Spinal cord (tissue), 10 donors: ENCODE data around the gene TAF1C. TPM values are rescaled to one million over a fixed set of nuclear protein-coding genes. Genes with fewer than 3 reads are reported as not detected.

ENCODE experiments used
- DNase-seq, 6 donors: peaks; one replicate each; pipeline versions ENCODE4 v3.0.0 to v3.0.0-alpha.2; 2013 to 2015; ENCODE audit warnings: low spot score in 6 of 6, low read depth in 4 of 6
- H3K27ac ChIP-seq: one replicate; pipeline ENCODE4 v1.5.1; 2013; ENCODE audit warnings: low read depth, low read length, control low read depth
- H3K27me3 ChIP-seq: one replicate; pipeline ENCODE4 v1.6.1; 2013; ENCODE audit warnings: low read length; ENCODE audit not compliant: control insufficient read depth, insufficient read depth
- H3K36me3 ChIP-seq: one replicate; pipeline ENCODE4 v1.6.1; 2013; ENCODE audit warnings: low read length; ENCODE audit not compliant: control insufficient read depth, insufficient read depth
- H3K4me1 ChIP-seq: one replicate; pipeline ENCODE4 v1.6.1; 2013; ENCODE audit warnings: low read length; ENCODE audit not compliant: control insufficient read depth, insufficient read depth
- H3K4me3 ChIP-seq: one replicate; pipeline ENCODE4 v1.5.1; 2013; ENCODE audit warnings: low read depth, low read length, control low read depth
- H3K9me3 ChIP-seq: one replicate; pipeline ENCODE4 v1.6.1; 2013; ENCODE audit warnings: low read length; ENCODE audit not compliant: control insufficient read depth, insufficient read depth
- WGBS: methylation state at CpG from one replicate; pipeline ENCODE4 v1.1.5; 2013; ENCODE audit warnings: missing lambda C conversion rate; ENCODE audit not compliant: insufficient coverage; 5-methylcytosine and 5-hydroxymethylcytosine counted together
- polyA plus RNA-seq, 2 donors: library from polyadenylated mRNA; unstranded; fragments of 120-200 nt; gene quantifications; one replicate each; pipeline ENCODE4 v1.2.1, GENCODE V29; 2013; ENCODE audit not compliant: insufficient read length in 2 of 2
- total RNA-seq, 2 donors: library from RNA; depleted of rRNA in 1 of 2; stranded (reverse); fragments of 120-200 nt in 1 of 2; fragments of >200 nt in 1 of 2; gene quantifications; one replicate each; pipeline versions ENCODE4 v1.2.3 to v1.2.4, GENCODE V29; 2013 to 2014
- donor health status: healthy.

TAF1C gene
- total and polyA plus RNA-seq, 4 donors, result 14.9 to 64.9 (median 46.5) TPM

DNA sequence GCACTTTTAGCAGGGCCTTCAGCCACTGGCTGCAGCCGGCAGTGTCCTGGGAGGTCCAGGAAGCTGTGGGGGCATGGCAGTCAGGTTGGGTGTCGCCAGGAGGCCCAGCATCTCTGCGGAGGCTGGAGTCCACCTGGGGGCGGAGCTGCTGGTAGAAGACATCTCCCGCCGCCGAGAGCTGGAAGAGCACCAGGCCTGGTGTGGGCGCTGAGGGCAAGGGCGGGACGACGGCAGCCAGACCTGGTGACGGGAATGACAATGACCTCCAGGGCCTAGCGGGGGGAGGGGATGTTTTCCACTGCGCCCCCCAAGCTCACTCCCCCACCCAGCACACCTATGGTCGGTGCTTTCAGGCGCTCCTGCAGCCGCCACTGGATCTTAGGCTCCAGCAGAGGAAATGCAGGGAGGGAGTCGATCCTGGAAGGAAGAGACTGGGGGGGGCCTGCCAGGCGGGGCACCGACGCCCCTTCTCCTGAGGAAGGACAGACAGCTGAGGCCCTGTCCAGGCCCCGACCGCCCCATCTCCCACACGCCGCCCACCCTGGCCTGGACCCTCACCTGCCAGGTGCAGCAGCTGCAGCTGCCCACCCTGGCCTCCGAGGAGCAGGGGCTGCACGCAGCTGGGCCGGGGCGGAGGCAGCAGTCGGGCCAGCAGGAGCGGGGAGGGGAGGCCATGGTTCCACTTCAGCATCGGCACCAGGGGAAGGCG lies 7.1 kb downstream of the TAF1C start:
- 83% methylated on average over 21 of the region's 33 CpGs for WGBS
- Histone ChIP-seq H3K4me3 (no peak overlapping the region), H3K27me3 (no peaks in the 10 kb centered on the region), H3K36me3 (peaks cover 86% of the 10 kb centered on the region), H3K9me3 (no peaks in the 10 kb centered on the region), H3K4me1 (peaks cover 54% of the 10 kb centered on the region), H3K27ac (no peak overlapping the region)
- no peak for DNase-seq

DNA sequence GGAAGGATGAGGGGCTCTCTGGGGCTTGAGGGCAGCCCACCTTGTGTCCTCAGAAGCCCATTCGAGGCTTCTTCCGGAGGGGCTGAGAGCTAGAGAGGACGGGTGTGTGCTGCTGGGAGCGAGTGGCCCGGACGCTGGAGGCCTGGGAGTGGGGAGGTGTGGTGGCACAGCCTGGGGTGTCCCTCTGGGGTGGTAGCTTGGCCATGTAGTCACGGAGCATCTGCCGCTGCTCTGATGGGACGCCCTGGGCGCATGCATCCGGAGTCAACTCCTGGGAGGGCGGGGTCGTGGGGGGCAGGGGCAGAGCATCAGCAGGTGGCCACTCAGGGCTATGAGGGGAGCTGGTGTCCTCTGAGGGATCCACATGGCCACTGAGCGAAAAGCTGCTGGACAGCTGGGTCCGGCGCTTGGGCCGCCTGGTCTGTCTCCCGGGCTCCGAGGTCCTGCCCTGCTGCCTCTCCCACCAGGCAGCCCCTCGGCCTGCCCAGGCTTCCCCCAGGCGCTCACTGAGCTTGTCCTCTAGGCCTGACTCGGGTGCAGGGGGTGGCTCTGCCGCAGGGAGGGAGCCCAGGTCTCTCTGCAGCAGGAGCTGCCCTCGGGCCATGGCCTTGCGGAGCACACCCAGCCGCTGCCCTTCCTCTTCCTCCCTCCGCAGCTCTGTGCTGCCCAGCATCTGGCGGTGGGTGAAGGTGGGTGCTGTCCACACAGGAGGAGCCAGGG lies 7.8 kb downstream of the TAF1C start:
- Histone ChIP-seq H3K4me1 (peaks cover 47% of the 10 kb centered on the region), H3K27me3 (no peaks in the 10 kb centered on the region), H3K4me3 (no peak overlapping the region), H3K27ac (no peak overlapping the region), H3K9me3 (no peaks in the 10 kb centered on the region), H3K36me3 (peaks cover 79% of the 10 kb centered on the region)
- 95% methylated on average over 26 of the region's 28 CpGs for WGBS
- DNase-seq, result no peak

DNA sequence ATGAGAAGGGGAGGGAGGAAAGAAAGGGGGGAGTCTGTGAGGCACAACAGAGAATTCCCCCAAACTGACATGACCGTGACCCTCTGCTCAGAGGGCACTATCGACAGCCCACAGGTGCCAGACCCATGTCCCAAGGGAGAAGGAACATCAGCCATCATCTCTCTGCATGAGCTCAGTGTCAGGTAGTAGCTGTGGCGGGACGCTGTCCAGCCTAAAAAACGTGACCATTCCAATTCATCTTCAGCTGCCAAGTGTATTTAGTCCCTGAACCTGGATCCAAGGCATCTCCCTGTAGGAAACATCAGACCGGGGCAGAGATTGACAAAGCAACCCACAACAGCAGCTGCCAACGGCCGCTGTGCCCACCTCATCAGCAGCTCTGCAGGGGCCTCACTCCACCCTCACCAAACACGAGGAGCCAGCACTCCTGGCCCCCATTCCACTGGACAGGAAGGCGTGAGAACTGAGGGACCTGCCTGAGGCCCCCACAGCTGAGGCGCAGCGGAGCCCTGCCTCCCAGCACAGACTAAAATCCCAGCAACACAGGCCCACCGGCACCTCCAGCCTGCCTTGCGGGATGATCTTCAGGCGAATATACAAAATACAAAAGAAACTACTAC lies 8.6 kb downstream of the TAF1C start:
- no peak overlapping the region for H3K27ac ChIP-seq
- peaks cover 39% of the 10 kb centered on the region for H3K4me1 ChIP-seq
- 82% methylated on average over 15 of the region's 15 CpGs for WGBS

DNA sequence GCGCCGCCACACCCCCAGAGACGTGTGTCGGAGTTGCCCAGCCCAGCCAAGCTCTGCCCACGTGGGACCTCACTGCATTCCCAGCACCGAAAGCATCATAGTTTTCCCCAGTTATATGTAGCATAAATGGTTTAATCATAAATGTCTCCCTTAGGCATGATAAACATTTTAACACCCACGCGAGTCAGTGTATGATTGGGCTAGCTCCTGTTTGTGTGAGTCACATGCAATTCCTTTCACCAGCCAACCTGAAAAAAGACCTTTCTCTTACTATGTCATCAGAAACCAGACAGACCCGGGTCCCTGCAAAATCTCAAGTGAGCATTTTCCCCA lies 9.2 kb downstream of the TAF1C start:
- no peak overlapping the region for H3K4me3 ChIP-seq
- peaks cover 66% of the 10 kb centered on the region for H3K36me3 ChIP-seq
- no peaks in the 10 kb centered on the region for H3K27me3 ChIP-seq
- H3K9me3 ChIP-seq, result no peaks in the 10 kb centered on the region
- peak overlapping the region; percentile 73 for H3K27ac ChIP-seq
- DNase-seq, result no peak
- peaks cover 36% of the 10 kb centered on the region for H3K4me1 ChIP-seq
- 93% methylated on average over 3 of the region's 9 CpGs for WGBS

More for the DNA sequence above, 8.6 kb downstream of the TAF1C start:
- H3K27me3 ChIP-seq, result no peaks in the 10 kb centered on the region
- H3K4me3 ChIP-seq, result no peak overlapping the region
- no peaks in the 10 kb centered on the region for H3K9me3 ChIP-seq
- DNase-seq, result no peak
- peaks cover 71% of the 10 kb centered on the region for H3K36me3 ChIP-seq

DNA sequence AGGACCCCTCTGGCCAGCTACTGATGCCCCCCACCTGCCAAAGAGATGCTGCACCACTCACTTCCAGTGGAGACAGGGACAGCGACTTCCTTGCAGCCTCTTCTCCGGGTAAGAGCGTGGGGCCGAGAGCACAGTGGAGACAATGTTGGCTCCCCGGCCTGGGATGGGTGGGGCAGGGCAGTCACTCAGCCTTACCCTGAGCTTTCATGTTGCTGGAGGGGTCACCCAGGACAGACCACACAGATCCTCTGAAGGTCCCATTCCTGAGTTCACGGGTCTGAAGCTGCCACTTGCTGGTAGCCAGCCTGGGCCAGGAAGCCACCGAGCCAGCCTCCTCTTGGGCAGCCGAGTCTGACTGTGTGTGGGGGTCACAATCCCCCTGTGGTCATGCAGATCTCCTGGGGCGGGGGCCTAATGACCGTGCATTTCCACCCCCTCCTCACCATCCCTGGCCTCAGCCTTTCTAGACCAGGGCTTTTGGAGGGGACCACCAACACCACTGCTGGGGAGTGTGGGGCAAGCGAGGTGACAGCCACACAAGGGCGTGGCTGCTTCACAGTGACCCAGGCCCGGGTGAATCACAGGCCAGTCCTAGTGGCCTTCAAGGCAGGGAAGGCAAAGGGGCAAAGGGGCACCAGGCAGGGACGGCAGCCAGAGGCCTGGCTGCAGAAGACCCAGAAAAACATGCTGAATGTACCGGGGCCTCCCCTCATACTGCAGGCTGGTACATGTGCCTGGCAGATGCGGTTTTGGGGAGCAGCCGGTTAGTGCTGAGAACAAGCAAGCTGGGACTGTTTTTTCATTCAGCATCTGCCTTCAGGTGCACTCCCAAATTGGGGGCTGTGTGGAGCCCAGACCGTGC lies 10.4 kb downstream of the TAF1C start:
- H3K4me3 ChIP-seq, result no peak overlapping the region
- H3K4me1 ChIP-seq, result peaks cover 36% of the 10 kb centered on the region
- no peaks in the 10 kb centered on the region for H3K27me3 ChIP-seq
- 73% methylated on average over 17 of the region's 18 CpGs for WGBS
- no peaks in the 10 kb centered on the region for H3K9me3 ChIP-seq
- DNase-seq, result no peak
- peaks cover 54% of the 10 kb centered on the region for H3K36me3 ChIP-seq
- peak overlapping the region; percentile 73 for H3K27ac ChIP-seq

DNA sequence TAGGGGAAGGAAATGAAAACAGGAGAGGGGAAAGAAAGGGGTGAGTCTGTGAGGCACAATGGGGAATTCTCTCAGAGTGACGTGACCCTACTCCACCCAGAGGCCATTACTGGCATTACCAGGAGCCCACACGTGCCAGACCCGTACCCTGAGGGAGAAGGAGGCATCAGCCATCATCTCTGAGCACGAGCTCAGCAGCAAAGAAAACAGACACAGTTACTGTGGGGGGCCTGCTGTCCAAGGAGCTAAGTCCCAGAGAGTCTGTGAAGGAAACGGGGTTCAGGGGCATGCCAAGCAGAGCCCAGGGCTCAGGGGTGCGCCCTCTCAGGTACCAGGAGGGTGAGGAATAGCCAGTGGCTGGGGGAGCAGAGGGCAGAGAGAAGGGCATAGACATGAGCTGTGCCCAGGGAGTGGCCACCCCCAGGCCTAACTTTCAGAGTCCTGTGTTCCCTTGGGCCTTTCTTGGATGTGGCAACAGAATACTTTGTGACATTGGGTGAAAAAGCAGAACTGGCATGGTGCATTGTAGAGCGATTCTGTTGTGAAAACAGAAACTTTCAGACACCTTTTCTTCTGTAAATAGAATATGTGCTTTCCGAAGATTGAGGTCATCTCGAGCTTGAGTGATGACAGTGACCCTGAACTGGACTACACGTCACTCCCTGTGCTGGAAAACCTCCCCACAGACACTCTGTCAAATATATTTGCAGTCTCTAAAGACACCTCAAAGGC lies 11.3 kb downstream of the TAF1C start:
- Histone ChIP-seq H3K27me3 (no peaks in the 10 kb centered on the region), H3K4me3 (no peak overlapping the region), H3K36me3 (peaks cover 45% of the 10 kb centered on the region), H3K4me1 (peaks cover 36% of the 10 kb centered on the region), H3K27ac (no peak overlapping the region), H3K9me3 (no peaks in the 10 kb centered on the region)
- WGBS, result 70% methylated on average over 6 of the region's 10 CpGs
- peak in 4 of 6 donors; percentile 26 to 89 (median 64) for DNase-seq

DNA sequence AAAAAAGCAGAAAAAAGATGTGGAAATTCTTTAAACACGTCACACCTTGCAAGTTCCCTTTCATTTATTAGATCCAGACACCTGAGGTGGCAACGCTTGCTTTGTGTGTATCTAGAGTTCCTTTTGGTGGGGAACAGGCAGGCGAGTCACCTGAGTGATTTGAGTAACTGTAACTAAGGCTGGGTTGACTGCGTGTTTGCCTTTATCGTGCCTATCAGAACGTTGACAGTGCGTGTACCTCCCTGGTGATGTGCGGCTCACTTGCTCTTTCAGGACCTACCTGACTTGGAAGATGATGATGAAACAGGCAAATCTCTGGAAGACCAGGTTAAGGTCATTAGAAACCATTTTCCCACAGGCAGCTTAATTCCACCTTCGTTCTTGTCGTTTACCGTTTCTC lies 12.5 kb downstream of the TAF1C start:
- H3K9me3 ChIP-seq, result no peaks in the 10 kb centered on the region
- WGBS, result 87% methylated on average over 8 of the region's 11 CpGs
- H3K27ac ChIP-seq, result no peak overlapping the region
- no peak overlapping the region for H3K4me3 ChIP-seq
- H3K27me3 ChIP-seq, result no peaks in the 10 kb centered on the region
- peaks cover 34% of the 10 kb centered on the region for H3K36me3 ChIP-seq
- H3K4me1 ChIP-seq, result peaks cover 30% of the 10 kb centered on the region
- DNase-seq, result no peak

DNA sequence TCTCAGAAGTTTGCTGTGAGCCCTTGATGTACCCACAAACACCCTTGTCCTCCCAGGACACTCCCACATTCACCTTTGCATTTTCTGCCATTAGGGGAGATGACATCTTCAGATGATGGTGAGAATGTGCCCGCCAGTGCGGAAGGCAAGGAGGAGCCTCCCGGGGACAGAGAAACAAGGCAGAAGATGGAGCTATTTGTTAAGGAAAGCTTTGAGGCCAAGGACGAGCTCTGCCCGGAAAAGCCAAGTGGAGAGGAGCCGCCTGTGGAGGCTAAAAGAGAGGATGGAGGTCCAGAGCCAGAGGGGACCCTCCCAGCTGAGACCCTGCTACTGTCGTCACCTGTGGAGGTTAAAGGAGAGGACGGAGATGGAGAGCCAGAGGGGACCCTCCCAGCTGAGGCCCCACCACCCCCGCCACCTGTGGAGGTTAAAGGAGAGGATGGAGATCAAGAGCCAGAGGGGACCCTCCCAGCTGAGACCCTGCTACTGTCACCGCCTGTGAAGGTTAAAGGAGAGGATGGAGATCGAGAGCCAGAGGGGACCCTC lies 17.0 kb downstream of the TAF1C start:
- H3K27ac ChIP-seq, result no peak overlapping the region
- no peaks in the 10 kb centered on the region for H3K36me3 ChIP-seq
- WGBS, result 68% methylated on average over 10 of the region's 11 CpGs
- H3K27me3 ChIP-seq, result no peaks in the 10 kb centered on the region
- no peak for DNase-seq
- no peak overlapping the region for H3K4me3 ChIP-seq
- no peaks in the 10 kb centered on the region for H3K4me1 ChIP-seq
- no peaks in the 10 kb centered on the region for H3K9me3 ChIP-seq
